Measurements from ENCODE around the gene NAP1L5. TPM values are rescaled to one million over a fixed set of nuclear protein-coding genes. Genes with fewer than 3 reads are reported as not detected.

Gene NAP1L5
- total RNA-seq, 2 experiments from 2014 or later, result 17.3 to 17.9 TPM

DNA sequence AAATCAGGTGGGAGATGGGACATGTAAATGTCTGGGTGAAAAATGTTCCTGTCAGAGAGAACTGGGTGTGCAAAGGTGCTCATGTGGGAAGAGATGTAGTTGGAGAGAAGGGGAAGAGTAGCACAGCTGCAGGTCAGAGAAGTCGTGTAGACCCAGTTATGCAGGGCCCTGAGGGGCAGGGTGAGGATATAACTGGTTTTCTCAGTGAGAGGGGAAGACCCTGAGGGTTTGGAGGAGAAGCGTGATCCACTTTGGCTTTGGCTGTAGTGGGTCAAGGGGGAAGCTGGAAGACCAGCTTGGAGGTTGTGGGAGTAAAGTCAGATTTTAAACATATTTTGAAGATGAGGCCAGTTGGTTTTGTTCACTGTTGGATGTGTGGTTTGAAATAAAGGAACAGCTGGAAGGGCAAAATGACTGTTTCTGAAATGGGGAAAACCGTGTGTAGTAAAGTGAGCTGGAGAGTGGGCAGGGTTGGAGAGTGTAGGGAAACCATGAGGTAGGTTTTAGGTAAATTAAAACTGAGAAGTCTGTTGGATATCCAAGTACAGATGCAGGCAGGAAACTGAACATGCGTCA lies 44.2 kb downstream of the NAP1L5 start:
- intact Hi-C loops (cut with DNase I, micrococcal nuclease), result no loop called here
- H3K27ac ChIP-seq (ENCODE audit: low read depth in 1 of 2, low read length in 2 of 2), result no peak overlapping the region
- Mint-ChIP-seq H3K9me3 (no peaks in the 10 kb centered on the region), H3K36me3 (ENCODE audit: low read depth) (peaks cover 59% of the 10 kb centered on the region), H3K4me3 (no peak overlapping the region), H3K4me1 (ENCODE audit: low read depth) (peaks cover 74% of the 10 kb centered on the region), H3K27me3 (no peaks in the 10 kb centered on the region), H3K27ac (peak overlapping the region; percentile 57)
- TF ChIP-seq, protein P1, sequence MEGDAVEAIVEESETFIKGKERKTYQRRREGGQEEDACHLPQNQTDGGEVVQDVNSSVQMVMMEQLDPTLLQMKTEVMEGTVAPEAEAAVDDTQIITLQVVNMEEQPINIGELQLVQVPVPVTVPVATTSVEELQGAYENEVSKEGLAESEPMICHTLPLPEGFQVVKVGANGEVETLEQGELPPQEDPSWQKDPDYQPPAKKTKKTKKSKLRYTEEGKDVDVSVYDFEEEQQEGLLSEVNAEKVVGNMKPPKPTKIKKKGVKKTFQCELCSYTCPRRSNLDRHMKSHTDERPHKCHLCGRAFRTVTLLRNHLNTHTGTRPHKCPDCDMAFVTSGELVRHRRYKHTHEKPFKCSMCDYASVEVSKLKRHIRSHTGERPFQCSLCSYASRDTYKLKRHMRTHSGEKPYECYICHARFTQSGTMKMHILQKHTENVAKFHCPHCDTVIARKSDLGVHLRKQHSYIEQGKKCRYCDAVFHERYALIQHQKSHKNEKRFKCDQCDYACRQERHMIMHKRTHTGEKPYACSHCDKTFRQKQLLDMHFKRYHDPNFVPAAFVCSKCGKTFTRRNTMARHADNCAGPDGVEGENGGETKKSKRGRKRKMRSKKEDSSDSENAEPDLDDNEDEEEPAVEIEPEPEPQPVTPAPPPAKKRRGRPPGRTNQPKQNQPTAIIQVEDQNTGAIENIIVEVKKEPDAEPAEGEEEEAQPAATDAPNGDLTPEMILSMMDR (IDR thresholded peaks at IDR 0.05), result no peak
- POLR2A ChIA-PET, result no interaction called here
- H3K9me3 ChIP-seq (ENCODE audit: control insufficient read depth in 1 of 2, insufficient read depth in 1 of 2, low read length in 2 of 2), result no peaks in the 10 kb centered on the region
- CTCF ChIA-PET, result interaction anchor here (1.2 to 3.3 kb wide), 2 partner anchors 20 to 114 kb away, joined by 3 to 12 read pairs; no protein-coding TSS in a partner anchor
- no peak overlapping the region for H3K4me3 ChIP-seq (ENCODE audit: low read length)
- no peaks in the 10 kb centered on the region for H3K27me3 ChIP-seq (ENCODE audit: control insufficient read depth in 1 of 2, insufficient read depth in 2 of 2, low read length in 2 of 2)
- DNase-seq (no peak), ATAC-seq (ENCODE audit: poor library complexity) (no peak)
- H3K36me3 ChIP-seq (ENCODE audit: insufficient read depth, low read length), result peaks cover 48% of the 10 kb centered on the region
- H3K4me1 ChIP-seq (ENCODE audit: insufficient read depth, low read length), result no peaks in the 10 kb centered on the region

DNA sequence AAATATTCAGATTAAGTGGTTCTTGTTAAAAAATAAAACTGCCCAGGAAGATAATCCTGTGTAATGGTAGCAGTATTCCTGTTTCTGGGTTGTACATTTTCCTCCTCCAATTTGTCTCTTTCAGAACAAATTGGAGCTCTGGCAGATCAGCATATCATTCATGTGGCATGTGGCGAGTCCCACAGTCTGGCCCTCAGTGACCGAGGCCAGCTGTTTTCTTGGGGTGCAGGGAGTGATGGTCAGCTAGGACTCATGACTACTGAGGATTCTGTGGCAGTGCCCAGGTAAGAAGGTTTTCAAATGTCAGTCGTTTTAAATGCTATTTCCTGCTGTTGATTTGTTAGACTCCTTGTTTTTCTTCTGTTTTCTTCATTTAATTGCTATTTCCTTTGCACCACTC lies 47.9 kb downstream of the NAP1L5 start:
- Histone ChIP-seq H3K36me3 (ENCODE audit: insufficient read depth, low read length) (peaks cover 31% of the 10 kb centered on the region), H3K27ac (ENCODE audit: low read depth in 1 of 2, low read length in 2 of 2) (no peak overlapping the region), H3K4me3 (ENCODE audit: low read length) (no peak overlapping the region), H3K9me3 (ENCODE audit: control insufficient read depth in 1 of 2, insufficient read depth in 1 of 2, low read length in 2 of 2) (no peaks in the 10 kb centered on the region), H3K4me1 (ENCODE audit: insufficient read depth, low read length) (peaks cover 6% of the 10 kb centered on the region), H3K27me3 (ENCODE audit: control insufficient read depth in 1 of 2, insufficient read depth in 2 of 2, low read length in 2 of 2) (no peaks in the 10 kb centered on the region)
- Mint-ChIP-seq H3K27me3 (no peaks in the 10 kb centered on the region), H3K4me3 (peak overlapping the region; percentile 22), H3K9me3 (no peaks in the 10 kb centered on the region), H3K27ac (peak overlapping the region; percentile 56), H3K36me3 (ENCODE audit: low read depth) (peaks cover 24% of the 10 kb centered on the region), H3K4me1 (ENCODE audit: low read depth) (peaks cover 84% of the 10 kb centered on the region)
- TF ChIP-seq, protein P1 (IDR thresholded peaks at IDR 0.05), result no peak
- ChIA-PET CTCF (interaction anchor here (1.2 to 1.6 kb wide), 2 partner anchors 8 to 94 kb away, joined by 3 read pairs; no protein-coding TSS in a partner anchor), POLR2A (interaction anchor here (1.2 kb wide), 1 partner anchor 51 kb away, joined by 3 read pairs; no protein-coding TSS in a partner anchor)
- no peak for ATAC-seq (ENCODE audit: poor library complexity)
- no peak for DNase-seq
- intact Hi-C loops (cut with DNase I, micrococcal nuclease), result loop anchor here in 1 of 2 experiments (5.0 kb wide), 1 partner anchor 37 kb away; no protein-coding TSS in a partner anchor

- H3K4me1 Mint-ChIP-seq (ENCODE audit: low read depth), result peaks cover 80% of the 10 kb centered on the region
- Histone ChIP-seq H3K27ac (ENCODE audit: low read depth in 1 of 2, low read length in 2 of 2) (no peak overlapping the region), H3K4me1 (ENCODE audit: insufficient read depth, low read length) (peaks cover 6% of the 10 kb centered on the region), H3K9me3 (ENCODE audit: control insufficient read depth in 1 of 2, insufficient read depth in 1 of 2, low read length in 2 of 2) (peaks cover 0 to 3% of the 10 kb centered on the region in 2 experiments), H3K27me3 (ENCODE audit: control insufficient read depth in 1 of 2, insufficient read depth in 2 of 2, low read length in 2 of 2) (no peaks in the 10 kb centered on the region), H3K36me3 (ENCODE audit: insufficient read depth, low read length) (peaks cover 6% of the 10 kb centered on the region), H3K4me3 (ENCODE audit: low read length) (no peak overlapping the region)
- peak overlapping the region; percentile 56 for H3K27ac Mint-ChIP-seq
- no peaks in the 10 kb centered on the region for H3K27me3 Mint-ChIP-seq
- intact Hi-C loops (cut with DNase I, micrococcal nuclease), result loop anchor here in 1 of 2 experiments (5.0 kb wide), 1 partner anchor 34 kb away; no protein-coding TSS in a partner anchor
- no peak for DNase-seq
- H3K4me3 Mint-ChIP-seq, result no peak overlapping the region
- peaks cover 17% of the 10 kb centered on the region for H3K36me3 Mint-ChIP-seq (ENCODE audit: low read depth)
- ChIA-PET CTCF (no interaction called here), POLR2A (interaction anchor here (0.9 kb wide), 1 partner anchor 42 kb away, joined by 3 read pairs; no protein-coding TSS in a partner anchor)
- no peak for ATAC-seq (ENCODE audit: poor library complexity)
- H3K9me3 Mint-ChIP-seq, result no peaks in the 10 kb centered on the region
- TF ChIP-seq, protein P1 (IDR thresholded peaks at IDR 0.05), result no peak
Measured at GRCh38 chr4:88646528-88647280, 50.9 kb downstream of the NAP1L5 start.
